Karpas-422 (cell line): ENCODE measurements around the gene GLTPD2. TPM values are rescaled to one million over a fixed set of nuclear protein-coding genes. Genes with fewer than 3 reads are reported as not detected.

ENCODE experiments used
- DNase-seq: peaks from one replicate; pipeline ENCODE4 v3.0.0-alpha.2; 2015
- H2AFZ ChIP-seq: fragments of 200-600 bp; sonication (generic); 2 replicates; pipeline ENCODE4 v1.6.1; 2014; ENCODE audit warnings: antibody characterized with exemption, low read length, mixed read lengths
- H3K27ac ChIP-seq: fragments of 200-600 bp; sonication (generic); 2 replicates; pipeline ENCODE4 v1.5.1; 2014; ENCODE audit warnings: mild to moderate bottlenecking, low read length, moderate library complexity
- H3K27me3 ChIP-seq: fragments of 200-600 bp; sonication (generic); 2 replicates; pipeline ENCODE4 v1.6.1; 2014; ENCODE audit warnings: low read length, mixed read lengths
- H3K36me3 ChIP-seq: fragments of 200-600 bp; sonication (generic); 2 replicates; pipeline ENCODE4 v1.6.1; 2014; ENCODE audit warnings: low read length, mixed read lengths; ENCODE audit not compliant: insufficient read depth
- H3K4me1 ChIP-seq: fragments of 200-600 bp; sonication (generic); 2 replicates; pipeline ENCODE4 v1.6.1; 2014; ENCODE audit warnings: mild to moderate bottlenecking, low read length, mixed read lengths
- H3K4me2 ChIP-seq: fragments of 200-600 bp; sonication (generic); 2 replicates; pipeline ENCODE4 v1.6.1; 2014; ENCODE audit warnings: low read length, low read depth, mild to moderate bottlenecking; ENCODE audit not compliant: poor library complexity, severe bottlenecking
- H3K4me3 ChIP-seq: fragments of 200-600 bp; sonication (generic); 2 replicates; pipeline ENCODE4 v1.5.1; 2014; ENCODE audit warnings: mild to moderate bottlenecking, antibody characterized with exemption, low read length, mixed read lengths
- H3K79me2 ChIP-seq: fragments of 200-600 bp; sonication (generic); 2 replicates; pipeline ENCODE4 v1.6.1; 2014; ENCODE audit warnings: mild to moderate bottlenecking, low read length, mixed read lengths
- H3K9ac ChIP-seq: fragments of 200-600 bp; sonication (generic); 2 replicates; pipeline ENCODE4 v1.6.0; 2014; ENCODE audit warnings: low read length
- H3K9me2 ChIP-seq: fragments of 200-600 bp; sonication (generic), shearing (Covaris generic); replicated peaks from 2 replicates; pipeline ENCODE4 v1.6.0; 2014; ENCODE audit warnings: mild to moderate bottlenecking, low read length, moderate library complexity; ENCODE audit not compliant: insufficient read depth
- H3K9me3 ChIP-seq: fragments of 300-700, 200-600 bp; sonication (generic); 2 replicates; pipeline ENCODE4 v1.6.1; 2014; ENCODE audit warnings: low read length, mixed read lengths
- H4K20me1 ChIP-seq: fragments of 200-600 bp; sonication (generic); 2 replicates; pipeline ENCODE4 v1.6.1; 2014; ENCODE audit warnings: mild to moderate bottlenecking, antibody characterized with exemption, low read length, low read depth; ENCODE audit not compliant: insufficient read depth
- total RNA-seq: library from RNA; depleted of rRNA; stranded (reverse); fragments of >200 nt; shearing (Covaris generic); gene quantifications from 2 replicates; pipeline ENCODE4 v1.2.3, GENCODE V29; 2014; ENCODE audit warnings: low replicate concordance

GLTPD2 gene
- total RNA-seq, 1 experiment from 2014 or later = not detected

GRCh38 chr17:4789951-4790704, 1.4 kb downstream of the GLTPD2 start:
- peaks cover 18% of the 10 kb centered on the region for H3K4me1 ChIP-seq
- no peak overlapping the region for H3K27ac ChIP-seq
- no peaks in the 10 kb centered on the region for H3K79me2 ChIP-seq
- no peaks in the 10 kb centered on the region; the same call in 1 of the 2 replicates for H3K36me3 ChIP-seq
- H2AFZ ChIP-seq = peak overlapping the region; percentile 96
- no peaks in the 10 kb centered on the region for H3K9me2 ChIP-seq
- H3K9ac ChIP-seq = peak overlapping the region; percentile 78
- no peaks in the 10 kb centered on the region for H3K27me3 ChIP-seq
- no peaks in the 10 kb centered on the region for H3K9me3 ChIP-seq
- peak overlapping the region; percentile 74 for H3K4me3 ChIP-seq
- peak; percentile 91 for DNase-seq
- no peaks in the 10 kb centered on the region for H4K20me1 ChIP-seq
- peak overlapping the region; percentile 96 for H3K4me2 ChIP-seq

- peak overlapping the region; percentile 96 for H3K4me2 ChIP-seq
- no peaks in the 10 kb centered on the region for H4K20me1 ChIP-seq
- peak overlapping the region; percentile 96; the same call in 1 of the 2 replicates for H2AFZ ChIP-seq
- H3K9me3 ChIP-seq = no peaks in the 10 kb centered on the region
- peak overlapping the region; percentile 78 for H3K9ac ChIP-seq
- H3K36me3 ChIP-seq = no peaks in the 10 kb centered on the region; the same call in 1 of the 2 replicates
- no peaks in the 10 kb centered on the region for H3K79me2 ChIP-seq
- no peak overlapping the region for H3K27ac ChIP-seq
- H3K27me3 ChIP-seq = no peaks in the 10 kb centered on the region
- peaks cover 21% of the 10 kb centered on the region for H3K4me1 ChIP-seq
- H3K9me2 ChIP-seq = no peaks in the 10 kb centered on the region
- H3K4me3 ChIP-seq = peak overlapping the region; percentile 74
- DNase-seq = no peak
These were observed 1.9 kb downstream of the GLTPD2 start for GRCh38 chr17:4790705-4791088.

GRCh38 chr17:4795168-4795567, 6.4 kb downstream of the GLTPD2 start:
- H3K27ac ChIP-seq = no peak overlapping the region
- H3K9me3 ChIP-seq = no peaks in the 10 kb centered on the region
- H3K36me3 ChIP-seq = peaks cover 12% of the 10 kb centered on the region
- no peaks in the 10 kb centered on the region for H4K20me1 ChIP-seq
- H3K9me2 ChIP-seq = no peaks in the 10 kb centered on the region
- H3K4me3 ChIP-seq = peak overlapping the region; percentile 95; the same call in 1 of the 2 replicates
- no peak overlapping the region for H3K9ac ChIP-seq
- peak overlapping the region; percentile 69 for H2AFZ ChIP-seq
- peak overlapping the region; percentile 77 for H3K4me2 ChIP-seq
- H3K27me3 ChIP-seq = no peaks in the 10 kb centered on the region
- H3K4me1 ChIP-seq = peaks cover 19% of the 10 kb centered on the region
- peaks cover 17% of the 10 kb centered on the region for H3K79me2 ChIP-seq
- DNase-seq = no peak

GRCh38 chr17:4796552-4796920, 7.8 kb downstream of the GLTPD2 start:
- H3K36me3 ChIP-seq = peaks cover 12% of the 10 kb centered on the region
- no peaks in the 10 kb centered on the region for H3K9me3 ChIP-seq
- no peaks in the 10 kb centered on the region for H3K9me2 ChIP-seq
- peak overlapping the region; percentile 95 for H3K4me3 ChIP-seq
- H3K4me1 ChIP-seq = peaks cover 12% of the 10 kb centered on the region
- no peaks in the 10 kb centered on the region for H4K20me1 ChIP-seq
- peak overlapping the region; percentile 69 for H2AFZ ChIP-seq
- DNase-seq = peak; percentile 75
- H3K9ac ChIP-seq = peak overlapping the region; percentile 89
- peaks cover 17% of the 10 kb centered on the region for H3K79me2 ChIP-seq
- H3K27ac ChIP-seq = peak overlapping the region; percentile 54; the same call in 1 of the 2 replicates
- H3K27me3 ChIP-seq = no peaks in the 10 kb centered on the region
- H3K4me2 ChIP-seq = peak overlapping the region; percentile 77

- no peak overlapping the region for H3K27ac ChIP-seq
- no peaks in the 10 kb centered on the region for H3K27me3 ChIP-seq
- H3K4me3 ChIP-seq = no peak overlapping the region
- no peaks in the 10 kb centered on the region for H4K20me1 ChIP-seq
- no peaks in the 10 kb centered on the region for H3K9me3 ChIP-seq
- no peak overlapping the region for H3K4me2 ChIP-seq
- peaks cover 9% of the 10 kb centered on the region for H3K4me1 ChIP-seq
- H2AFZ ChIP-seq = no peak overlapping the region
- H3K36me3 ChIP-seq = peaks cover 12% of the 10 kb centered on the region
- peaks cover 17% of the 10 kb centered on the region for H3K79me2 ChIP-seq
- H3K9ac ChIP-seq = no peak overlapping the region
- DNase-seq = no peak
- H3K9me2 ChIP-seq = no peaks in the 10 kb centered on the region
These were observed 11.9 kb downstream of the GLTPD2 start for GRCh38 chr17:4800462-4801196.

- Histone ChIP-seq H2AFZ (no peak within 1 kb of the TSS), H3K9ac (no peak within 1 kb of the TSS)
- no peak for DNase-seq
These were observed 13.5 kb downstream of the GLTPD2 start, which contains the start of gene C17orf114 for GRCh38 chr17:4802228-4802627. Gene C17orf114, minus strand, starts transcription at chr17:4802328.

GRCh38 chr17:4806456-4806776, 17.7 kb downstream of the GLTPD2 start:
- DNase-seq = peak; percentile 61
- no peaks in the 10 kb centered on the region for H3K79me2 ChIP-seq
- peak overlapping the region; percentile 80 for H3K4me2 ChIP-seq
- H3K4me3 ChIP-seq = peak overlapping the region; percentile 83
- no peaks in the 10 kb centered on the region for H3K9me2 ChIP-seq
- H3K36me3 ChIP-seq = no peaks in the 10 kb centered on the region
- H4K20me1 ChIP-seq = no peaks in the 10 kb centered on the region
- peak overlapping the region; percentile 80 for H3K9ac ChIP-seq
- peak overlapping the region; percentile 84 for H2AFZ ChIP-seq
- no peak overlapping the region for H3K27ac ChIP-seq
- peaks cover 11% of the 10 kb centered on the region for H3K4me1 ChIP-seq
- H3K27me3 ChIP-seq = no peaks in the 10 kb centered on the region
- no peaks in the 10 kb centered on the region for H3K9me3 ChIP-seq

More at GRCh38 chr17:4802228-4802627, 13.5 kb downstream of the GLTPD2 start, which contains the start of gene C17orf114:
- peaks cover 7% of the 10 kb centered on the region for H3K4me1 ChIP-seq
- H3K79me2 ChIP-seq = peaks cover 5% of the 10 kb centered on the region
- no peak within 1 kb of the TSS for H3K4me3 ChIP-seq
- H3K9me2 ChIP-seq = no peaks in the 10 kb centered on the region
- no peaks in the 10 kb centered on the region for H4K20me1 ChIP-seq
- H3K36me3 ChIP-seq = peaks cover 12% of the 10 kb centered on the region
- no peaks in the 10 kb centered on the region for H3K27me3 ChIP-seq
- H3K27ac ChIP-seq = no peak within 1 kb of the TSS
- no peak within 1 kb of the TSS for H3K4me2 ChIP-seq
- no peaks in the 10 kb centered on the region for H3K9me3 ChIP-seq
